GM18909 (cell line): ENCODE measurements around the gene ETNPPL.
"Not testable (repeated sequence)": the region's sequence is repeated elsewhere in the genome, so short reads cannot be mapped to it uniquely, and the experiment has no call there.

Source experiments
- ATAC-seq: cut with Tn5 transposase; IDR thresholded peaks from one replicate; pipeline ENCODE4 v1.9.1; 2021; ENCODE audit warnings: mild to moderate bottlenecking; ENCODE audit not compliant: unreplicated experiment, poor library complexity

Gene ETNPPL

DNA sequence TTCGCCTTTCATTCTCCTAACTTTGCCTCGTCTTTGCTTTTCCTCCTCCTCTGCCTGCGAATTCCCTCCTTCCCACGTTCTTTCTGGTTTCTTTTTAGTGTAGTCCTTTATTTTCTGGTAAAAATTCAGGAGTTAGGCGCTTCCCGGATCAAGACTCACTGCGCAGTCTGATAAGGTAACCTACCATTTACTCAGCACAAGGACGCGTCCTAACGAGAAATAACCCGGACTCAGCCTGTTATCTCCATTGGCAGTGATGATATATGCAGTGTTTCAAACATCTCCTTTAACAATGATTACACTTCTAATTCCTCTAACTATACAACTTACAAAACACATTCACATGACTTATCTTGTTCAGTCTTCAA lies 357 bp upstream of the ETNPPL start:
- no peak for ATAC-seq

- no peak for ATAC-seq
Observed at GRCh38 chr4:108758498-108758897, 4.4 kb downstream of the ETNPPL start.

DNA sequence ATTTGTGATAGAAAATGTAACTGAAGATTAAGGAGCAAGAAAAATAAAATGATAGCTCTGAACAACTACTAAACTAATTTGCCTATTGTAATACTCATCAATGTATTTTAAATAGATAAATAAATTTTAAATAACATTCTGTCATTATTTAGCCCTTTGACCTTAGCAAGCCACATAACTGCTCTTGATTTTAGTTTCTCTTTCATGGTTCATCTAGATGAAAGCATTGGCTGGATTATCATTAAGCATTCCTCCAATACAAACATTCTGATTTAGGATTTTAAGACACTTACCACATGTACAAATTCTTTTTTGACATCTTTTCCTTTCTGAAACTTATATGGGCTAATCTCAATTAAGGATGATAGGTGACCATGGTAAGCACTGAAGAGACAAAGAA lies 8.5 kb downstream of the ETNPPL start:
- ATAC-seq, result no peak

- no peak for ATAC-seq
Observed at GRCh38 chr4:108751321-108751720, 11.5 kb downstream of the ETNPPL start.

DNA sequence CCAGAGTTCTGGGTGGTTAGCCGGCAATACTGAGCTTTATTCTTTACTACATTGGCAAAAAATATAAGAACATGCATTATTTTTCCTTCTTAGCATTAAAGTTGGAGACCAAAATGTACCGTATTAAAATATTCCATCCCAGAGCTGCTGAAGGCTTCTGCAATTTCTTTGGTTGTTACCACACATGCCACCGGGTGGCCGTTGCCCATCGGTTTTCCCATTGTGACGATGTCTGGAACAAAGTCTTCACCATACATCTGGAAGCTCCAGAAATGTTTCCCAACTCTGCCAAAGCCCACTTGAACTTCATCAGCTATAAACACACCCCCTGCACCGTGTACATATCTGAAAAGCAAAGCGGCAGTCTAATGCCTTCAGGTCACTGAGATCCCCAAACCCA lies 13.7 kb downstream of the ETNPPL start:
- no peak for ATAC-seq

DNA sequence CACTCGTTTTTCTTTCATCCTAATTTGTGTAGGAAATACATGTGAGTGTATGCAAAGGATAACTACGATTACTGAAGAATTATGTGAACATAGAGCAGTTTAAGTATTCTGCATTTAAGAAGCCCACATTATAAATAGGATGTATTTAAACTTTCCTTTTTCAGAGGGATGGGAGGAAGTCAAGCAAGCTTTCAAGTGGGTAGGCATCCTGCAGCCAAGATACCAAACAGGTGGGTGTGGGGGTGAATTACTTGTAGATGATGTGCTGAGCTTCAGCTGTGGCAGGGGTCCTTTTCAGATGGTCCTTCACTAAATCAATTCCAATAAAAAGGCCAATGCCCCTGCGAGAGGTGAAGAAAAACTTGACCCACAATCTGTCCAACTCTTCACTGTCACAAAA lies 16.3 kb downstream of the ETNPPL start:
- ATAC-seq, result no peak

GRCh38 chr4:108744307-108744706 lies 18.5 kb downstream of the ETNPPL start:
- ATAC-seq, result no peak

GRCh38 chr4:108742451-108743420 lies 20.1 kb downstream of the ETNPPL start:
- no peak for ATAC-seq

- no peak for ATAC-seq
Observed at GRCh38 chr4:108738003-108738706, 24.7 kb downstream of the ETNPPL start.

DNA sequence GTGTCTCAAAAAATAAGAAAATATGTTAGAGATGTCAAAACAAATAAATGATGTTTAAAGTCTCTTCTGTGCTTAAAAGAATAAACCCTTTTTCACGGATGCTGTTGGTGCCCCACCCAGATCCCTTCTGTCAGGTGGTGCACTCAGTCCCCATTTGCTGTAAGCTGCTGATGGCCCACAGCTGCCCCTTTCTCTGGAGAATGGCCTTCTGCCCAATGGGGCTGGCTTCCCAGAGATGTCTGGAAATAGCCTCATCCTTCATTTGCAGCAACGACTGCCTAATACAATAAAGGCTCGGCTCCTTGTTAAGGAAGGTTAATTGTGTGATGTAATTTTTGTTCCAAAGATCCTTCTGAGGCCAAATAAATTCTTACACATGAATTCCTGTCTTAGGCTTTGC lies 31.8 kb downstream of the ETNPPL start:
- ATAC-seq, result no peak

DNA sequence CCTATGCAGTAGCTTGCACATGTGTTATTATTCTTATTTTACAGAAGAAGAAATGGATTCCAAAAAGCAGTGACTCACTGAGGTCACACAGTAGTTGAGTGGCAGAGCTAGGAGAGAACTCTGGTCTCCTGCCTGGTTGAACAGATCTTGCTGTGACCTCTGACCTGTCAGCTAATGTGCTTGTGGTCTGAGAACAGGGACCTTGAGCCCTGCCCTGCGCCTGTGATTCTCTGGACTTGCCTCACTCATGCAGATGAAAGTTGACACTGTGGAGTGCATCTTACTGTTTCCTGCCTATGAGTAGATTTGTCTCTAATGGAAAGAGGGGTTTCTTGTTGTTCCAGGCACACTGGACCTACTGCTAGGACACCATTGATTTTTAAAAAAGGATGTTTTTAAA lies 32.3 kb downstream of the ETNPPL start:
- ATAC-seq, result no peak

DNA sequence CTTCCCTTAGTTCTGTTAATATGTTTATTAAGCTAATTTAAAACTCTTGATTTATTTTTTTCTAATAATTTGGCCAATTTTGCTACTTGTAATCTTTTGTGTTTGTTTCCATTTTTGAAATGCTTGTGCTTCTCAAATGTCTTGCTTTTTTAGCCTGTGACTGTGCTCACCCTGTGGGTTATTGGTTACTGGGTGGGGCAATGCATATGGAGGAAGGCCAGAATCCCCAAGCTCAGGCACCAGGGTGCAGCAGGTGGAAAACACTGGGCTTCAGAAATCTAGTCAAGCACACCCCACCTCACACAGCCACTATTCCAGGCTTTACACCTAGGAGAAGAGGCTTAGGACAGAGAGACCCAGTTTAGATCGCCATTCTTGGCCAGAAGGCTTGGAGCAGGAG lies 33.1 kb downstream of the ETNPPL start:
- ATAC-seq, result no peak

DNA sequence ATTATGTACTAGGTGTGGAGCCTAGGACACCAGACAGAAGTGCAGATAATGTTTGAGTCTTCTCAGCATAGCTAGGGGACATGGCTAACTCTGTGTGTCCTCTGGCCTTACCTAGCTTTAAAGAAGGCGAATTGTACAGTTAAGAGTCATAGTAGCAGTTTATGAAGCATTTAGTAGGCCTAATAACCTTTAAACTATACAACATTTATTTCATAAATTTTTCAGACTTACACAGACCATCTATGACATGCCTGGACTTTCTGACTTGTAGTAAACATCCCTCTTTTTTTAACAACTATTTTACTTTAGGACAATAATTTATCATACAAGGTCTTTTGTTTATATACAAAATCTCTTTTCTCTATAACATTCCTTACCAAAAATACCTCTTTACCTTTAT lies 37.4 kb downstream of the ETNPPL start:
- ATAC-seq, result no peak

- no peak for ATAC-seq
Observed at GRCh38 chr4:108717386-108717785, 45.5 kb downstream of the ETNPPL start.

DNA sequence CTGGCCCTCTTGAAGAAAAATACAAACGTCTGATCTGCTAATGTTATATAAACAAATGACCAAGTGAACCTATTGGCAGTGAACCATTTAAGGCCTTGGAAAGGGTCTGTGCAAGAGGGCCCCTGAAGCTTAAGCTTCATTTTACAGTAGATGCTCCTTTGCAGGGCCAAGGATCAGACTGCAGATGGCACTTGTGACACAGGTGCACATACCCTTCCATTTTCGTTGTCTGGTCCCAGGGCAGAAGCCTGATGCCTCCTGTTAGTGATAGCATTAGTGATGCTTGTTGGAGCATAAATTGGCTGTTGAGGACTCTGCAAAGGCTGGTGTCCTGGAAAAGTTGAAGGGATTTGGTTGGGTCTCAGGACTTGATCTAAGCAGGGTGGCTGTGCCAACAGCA lies 46.5 kb downstream of the ETNPPL start:
- ATAC-seq, result no peak

GRCh38 chr4:108714880-108715279 lies 48.0 kb downstream of the ETNPPL start:
- ATAC-seq, result no peak

DNA sequence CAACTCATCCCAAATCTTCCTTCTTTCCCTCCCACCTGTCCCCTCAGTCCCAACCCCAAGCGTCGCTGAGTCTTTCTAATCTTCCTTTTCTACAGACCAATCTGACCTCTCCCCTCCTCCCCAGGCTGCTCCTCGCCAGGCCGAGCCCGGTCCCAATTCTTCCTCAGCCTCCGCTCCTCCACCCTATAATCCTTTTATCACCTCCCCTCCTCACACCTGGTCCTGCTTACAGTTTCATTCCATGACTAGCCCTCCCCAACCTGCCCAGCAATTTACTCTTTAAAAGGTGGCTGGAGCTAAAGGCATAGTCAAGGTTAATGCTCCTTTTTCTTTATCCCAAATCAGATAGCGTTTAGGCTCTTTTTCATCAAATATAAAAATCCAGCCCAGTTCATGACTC lies 52.3 kb downstream of the ETNPPL start:
- ATAC-seq, result not testable (repeated sequence)

- ATAC-seq, result no peak
Observed at GRCh38 chr4:108709722-108710121, 53.1 kb downstream of the ETNPPL start.

- ATAC-seq, result no peak
Observed at GRCh38 chr4:108709234-108709633, 53.6 kb downstream of the ETNPPL start.

GRCh38 chr4:108706289-108706688 lies 56.6 kb downstream of the ETNPPL start:
- ATAC-seq, result no peak

- ATAC-seq, result no peak
Observed at GRCh38 chr4:108703966-108704365, 58.9 kb downstream of the ETNPPL start.

DNA sequence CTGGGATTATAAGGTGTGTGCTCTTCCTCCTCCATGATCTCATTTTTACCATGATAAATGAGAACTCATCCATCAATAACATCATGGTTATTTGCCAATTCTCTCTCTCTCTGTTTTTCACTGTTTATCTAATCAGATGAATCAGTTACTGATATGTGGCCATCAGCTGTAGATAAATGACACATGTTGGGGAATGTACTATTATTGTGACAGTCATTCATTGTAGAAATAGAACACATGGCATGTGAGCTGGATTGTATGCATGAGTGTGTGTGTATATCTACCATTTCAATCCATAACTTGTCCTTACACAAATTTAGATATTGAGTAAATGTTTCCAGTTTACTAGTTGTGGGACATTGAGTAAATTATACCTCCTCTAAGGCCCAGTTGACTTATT lies 59.5 kb downstream of the ETNPPL start:
- ATAC-seq, result no peak
